Measurements from ENCODE around the gene MYO3B.

- no peak for TF ChIP-seq POLR2A (IDR thresholded peaks at IDR 0.05; ENCODE audit: low read length)
- no peak for TF ChIP-seq GATA1 (IDR thresholded peaks at IDR 0.05; ENCODE audit: low read depth, low read length)
These were observed 516.4 kb downstream of the MYO3B start for GRCh38 chr2:170694316-170694715.
